MM.1S (cell line): ENCODE data around the gene LYPD3.

ENCODE experiments used
- DNase-seq: peaks from one replicate; pipeline ENCODE4 v3.0.0-alpha.2; 2015
- H2AFZ ChIP-seq: fragments of 300-600 bp; sonication (generic); 2 replicates; pipeline ENCODE4 v1.6.0; 2016; ENCODE audit warnings: antibody characterized with exemption, low read length
- H3F3A ChIP-seq: fragments of 300-600 bp; sonication (generic); 2 replicates; pipeline ENCODE4 v1.6.1; 2016; ENCODE audit warnings: mild to moderate bottlenecking, antibody characterized with exemption, low read length, moderate library complexity, mixed read lengths; ENCODE audit not compliant: insufficient read depth
- H3K27ac ChIP-seq: fragments of 300-600 bp; sonication (generic); 2 replicates; pipeline ENCODE4 v1.5.1; 2016; ENCODE audit warnings: mild to moderate bottlenecking, low read length
- H3K27me3 ChIP-seq: fragments of 300-600 bp; sonication (generic); replicated peaks from 2 replicates; pipeline ENCODE4 v1.6.0; 2016; ENCODE audit warnings: low read length; ENCODE audit not compliant: insufficient read depth
- H3K36me3 ChIP-seq: fragments of 300-600 bp; sonication (generic); replicated peaks from 2 replicates; pipeline ENCODE4 v1.6.1; 2016; ENCODE audit warnings: mild to moderate bottlenecking, low read length, mixed read lengths; ENCODE audit not compliant: insufficient read depth
- H3K4me1 ChIP-seq: fragments of 300-600 bp; sonication (generic); 2 replicates; pipeline ENCODE4 v1.6.1; 2016; ENCODE audit warnings: low read length, mixed read lengths
- H3K4me2 ChIP-seq: fragments of 300-600 bp; sonication (generic); 2 replicates; pipeline ENCODE4 v1.6.0; 2016; ENCODE audit warnings: low read depth, low read length
- H3K4me3 ChIP-seq: fragments of 300-600 bp; sonication (generic); 2 replicates; pipeline ENCODE4 v1.5.1; 2016; ENCODE audit warnings: low read length, mixed read lengths
- H3K79me2 ChIP-seq: fragments of 300-600 bp; sonication (generic); 2 replicates; pipeline ENCODE4 v1.6.1; 2016; ENCODE audit warnings: mixed run types, low read length, mixed read lengths
- H3K9ac ChIP-seq: fragments of 300-600 bp; sonication (generic); 2 replicates; pipeline ENCODE4 v1.6.1; 2016; ENCODE audit warnings: low read length, mixed read lengths
- H3K9me2 ChIP-seq: fragments of 300-600 bp; sonication (generic); replicated peaks from 2 replicates; pipeline ENCODE4 v1.6.1; 2016; ENCODE audit warnings: mild to moderate bottlenecking, low read length, mixed read lengths; ENCODE audit not compliant: insufficient read depth
- H3K9me3 ChIP-seq: fragments of 300-600 bp; sonication (generic); replicated peaks from 2 replicates; pipeline ENCODE4 v1.6.1; 2016; ENCODE audit warnings: mild to moderate bottlenecking, low read length, mixed read lengths; ENCODE audit not compliant: insufficient read depth
- H4K20me1 ChIP-seq: fragments of 300-600 bp; sonication (generic); 2 replicates; pipeline ENCODE4 v1.6.1; 2016; ENCODE audit warnings: mild to moderate bottlenecking, low read length, moderate library complexity, mixed read lengths; ENCODE audit not compliant: insufficient read depth
- EZH2 ChIP-seq: fragments of 300-600 bp; sonication (generic); optimal IDR thresholded peaks from 2 replicates; pipeline ENCODE3; 2017; ENCODE audit warnings: low read depth, mild to moderate bottlenecking, antibody characterized with exemption, low read length, mixed read lengths
- EZH2phosphoT487 ChIP-seq: fragments of 300-600 bp; sonication (generic); IDR thresholded peaks from 2 replicates; pipeline ENCODE4 v1.6.1; 2018; ENCODE audit warnings: antibody characterized with exemption, low read length
- TF ChIP-seq, protein P1 (sequence below): fragments of 300-600 bp; sonication (generic); IDR thresholded peaks from 2 replicates; pipeline ENCODE4 v1.5.1; 2016; ENCODE audit warnings: antibody characterized with exemption, low read length, mixed read lengths

Gene LYPD3

DNA sequence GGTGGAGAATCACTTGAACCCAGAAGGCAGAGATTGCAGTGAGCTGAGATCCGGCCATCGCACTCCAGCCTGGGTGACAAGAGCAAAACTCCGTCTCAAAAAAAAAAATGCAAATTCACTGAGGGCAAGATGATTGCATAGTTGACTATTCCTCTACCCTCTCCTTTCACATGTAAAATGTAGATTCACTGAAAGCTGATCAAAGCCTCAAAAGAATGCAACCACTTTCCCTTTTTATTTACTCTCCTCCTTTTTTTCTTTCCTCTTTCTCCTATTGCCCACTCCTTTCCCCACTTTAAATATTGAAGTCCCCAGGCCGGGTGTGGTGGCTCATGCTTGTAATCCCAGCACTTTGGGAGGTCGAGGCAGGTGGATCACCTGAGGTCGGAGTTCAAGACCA lies 44.5 kb downstream of the LYPD3 start:
- Histone ChIP-seq H3K27me3 (no peaks in the 10 kb centered on the region), H3K9me3 (no peaks in the 10 kb centered on the region), H3K79me2 (no peaks in the 10 kb centered on the region), H3K4me1 (no peaks in the 10 kb centered on the region), H3K4me3 (no peak overlapping the region), H3K4me2 (no peak overlapping the region), H4K20me1 (no peaks in the 10 kb centered on the region), H3K36me3 (no peaks in the 10 kb centered on the region), H3K9ac (no peak overlapping the region), H3F3A (no peaks in the 10 kb centered on the region), H3K27ac (no peak overlapping the region), H2AFZ (no peak overlapping the region), H3K9me2 (no peaks in the 10 kb centered on the region)
- no peak for DNase-seq
- TF ChIP-seq EZH2phosphoT487 (no peak), EZH2 (no peak)
- TF ChIP-seq, protein P1, sequence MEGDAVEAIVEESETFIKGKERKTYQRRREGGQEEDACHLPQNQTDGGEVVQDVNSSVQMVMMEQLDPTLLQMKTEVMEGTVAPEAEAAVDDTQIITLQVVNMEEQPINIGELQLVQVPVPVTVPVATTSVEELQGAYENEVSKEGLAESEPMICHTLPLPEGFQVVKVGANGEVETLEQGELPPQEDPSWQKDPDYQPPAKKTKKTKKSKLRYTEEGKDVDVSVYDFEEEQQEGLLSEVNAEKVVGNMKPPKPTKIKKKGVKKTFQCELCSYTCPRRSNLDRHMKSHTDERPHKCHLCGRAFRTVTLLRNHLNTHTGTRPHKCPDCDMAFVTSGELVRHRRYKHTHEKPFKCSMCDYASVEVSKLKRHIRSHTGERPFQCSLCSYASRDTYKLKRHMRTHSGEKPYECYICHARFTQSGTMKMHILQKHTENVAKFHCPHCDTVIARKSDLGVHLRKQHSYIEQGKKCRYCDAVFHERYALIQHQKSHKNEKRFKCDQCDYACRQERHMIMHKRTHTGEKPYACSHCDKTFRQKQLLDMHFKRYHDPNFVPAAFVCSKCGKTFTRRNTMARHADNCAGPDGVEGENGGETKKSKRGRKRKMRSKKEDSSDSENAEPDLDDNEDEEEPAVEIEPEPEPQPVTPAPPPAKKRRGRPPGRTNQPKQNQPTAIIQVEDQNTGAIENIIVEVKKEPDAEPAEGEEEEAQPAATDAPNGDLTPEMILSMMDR = no peak

DNA sequence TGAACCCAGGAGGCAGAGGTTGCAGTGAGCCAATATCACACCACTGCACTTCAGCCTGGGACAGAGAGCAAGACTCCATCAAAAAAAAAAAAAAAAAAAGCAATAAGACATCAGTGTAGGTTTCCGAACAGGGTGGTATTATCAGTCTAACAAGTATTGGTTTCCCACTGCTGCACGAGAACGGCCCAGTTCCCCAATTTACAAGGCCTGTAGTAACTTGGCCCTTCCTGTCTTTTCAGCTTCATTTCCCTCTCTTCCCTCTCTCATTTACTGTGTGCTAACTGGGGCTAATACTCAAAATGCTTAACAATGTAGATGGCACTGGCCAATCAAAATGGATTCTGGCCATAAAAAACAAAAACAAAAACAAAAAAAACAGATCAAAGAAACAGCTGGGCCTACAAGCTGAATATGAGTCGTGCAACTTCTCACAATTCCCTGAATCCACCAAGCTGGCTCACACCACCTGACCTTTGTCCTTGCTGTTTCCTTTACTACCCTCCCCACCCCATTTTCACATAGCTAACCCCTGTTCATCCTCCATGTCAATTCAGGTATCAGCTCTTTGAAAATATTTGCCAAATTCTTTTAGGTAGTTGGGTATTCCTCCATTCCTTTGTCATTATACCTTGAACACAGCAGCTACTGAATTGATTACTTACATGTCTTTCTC lies 48.3 kb downstream of the LYPD3 start:
- DNase-seq = no peak
- Histone ChIP-seq H3K9me3 (no peaks in the 10 kb centered on the region), H3K4me2 (no peak overlapping the region), H3K4me3 (no peak overlapping the region), H3K9me2 (no peaks in the 10 kb centered on the region), H3F3A (no peaks in the 10 kb centered on the region), H3K79me2 (no peaks in the 10 kb centered on the region), H3K27ac (no peak overlapping the region), H3K9ac (no peak overlapping the region), H3K27me3 (peaks cover 11% of the 10 kb centered on the region), H2AFZ (no peak overlapping the region), H4K20me1 (no peaks in the 10 kb centered on the region), H3K36me3 (no peaks in the 10 kb centered on the region), H3K4me1 (no peaks in the 10 kb centered on the region)
- no peak for TF ChIP-seq EZH2
- no peak for TF ChIP-seq EZH2phosphoT487
- TF ChIP-seq, protein P1 = no peak

GRCh38 chr19:43414554-43414953 lies 50.9 kb downstream of the LYPD3 start, which contains the start of gene TEX101:
TEX101 (plus strand) TSS chr19:43414890; CDS start chr19:43415920, 1,030 bp downstream.
- H3K36me3 ChIP-seq = no peaks in the 10 kb centered on the region
- H3K27me3 ChIP-seq = peaks cover 14% of the 10 kb centered on the region
- H3K9ac ChIP-seq = no peak within 1 kb of the TSS
- H3K9me3 ChIP-seq = no peaks in the 10 kb centered on the region
- no peak within 1 kb of the TSS for H3K4me2 ChIP-seq
- no peak within 1 kb of the TSS for H3K4me3 ChIP-seq
- H2AFZ ChIP-seq = no peak within 1 kb of the TSS
- H4K20me1 ChIP-seq = no peaks in the 10 kb centered on the region
- TF ChIP-seq EZH2 = no peak
- TF ChIP-seq EZH2phosphoT487 = no peak
- TF ChIP-seq, protein P1 = no peak
- H3K9me2 ChIP-seq = no peaks in the 10 kb centered on the region
- H3K27ac ChIP-seq = no peak within 1 kb of the TSS
- H3K79me2 ChIP-seq = no peaks in the 10 kb centered on the region
- no peaks in the 10 kb centered on the region for H3F3A ChIP-seq
- H3K4me1 ChIP-seq = no peaks in the 10 kb centered on the region
- DNase-seq = no peak
